DMS114 treated with DMSO at 0.1 percent for 48 hours (cell line): ENCODE measurements around the gene HCFC1R1.
"Not testable (repeated sequence)": the region's sequence is repeated elsewhere in the genome, so short reads cannot be mapped to it uniquely, and the experiment has no call there.

Experiments used
- DNase-seq: peaks from one replicate; lab custom pipeline; 2025; ENCODE audit not compliant: unreplicated experiment; lab: John Stamatoyannopoulos, UW

The HCFC1R1 gene

GRCh38 chr16:3023669-3024478, at the start of gene HCFC1R1, which contains the start of gene THOC6:
Gene HCFC1R1, minus strand, starts transcription at chr16:3023942. Its CDS starts 1 bp downstream, at chr16:3023941.
Gene THOC6, plus strand, starts transcription at chr16:3024035. Its CDS starts 292 bp downstream, at chr16:3024327.
- DNase-seq: peak; percentile 92

GRCh38 chr16:3073448-3073847, 49.7 kb upstream of the HCFC1R1 start:
- DNase-seq: no peak

GRCh38 chr16:3072576-3073263, 49.0 kb upstream of the HCFC1R1 start:
- not testable (repeated sequence) for DNase-seq

GRCh38 chr16:3072148-3072547, 48.4 kb upstream of the HCFC1R1 start:
- DNase-seq: not testable (repeated sequence)

GRCh38 chr16:3071655-3072054, 47.9 kb upstream of the HCFC1R1 start:
- DNase-seq: no peak

- no peak for DNase-seq
Measured at GRCh38 chr16:3070608-3071111, 46.9 kb upstream of the HCFC1R1 start.

GRCh38 chr16:3069146-3069545, 45.4 kb upstream of the HCFC1R1 start:
- not testable (repeated sequence) for DNase-seq

- no peak for DNase-seq
Measured at GRCh38 chr16:3068487-3068886, 44.7 kb upstream of the HCFC1R1 start.

GRCh38 chr16:3066440-3066748, 42.7 kb upstream of the HCFC1R1 start:
- no peak for DNase-seq

GRCh38 chr16:3065742-3066439, 42.1 kb upstream of the HCFC1R1 start:
- DNase-seq: no peak

- no peak for DNase-seq
Measured at GRCh38 chr16:3065069-3065741, 41.5 kb upstream of the HCFC1R1 start, which contains the start of gene IL32. Gene IL32, plus strand, starts transcription at chr16:3065640. Its CDS starts 172 bp downstream, at chr16:3065812.

GRCh38 chr16:3063625-3064386, 40.1 kb upstream of the HCFC1R1 start:
- no peak for DNase-seq

- DNase-seq: no peak
Measured at GRCh38 chr16:3062553-3062952, 38.8 kb upstream of the HCFC1R1 start.

- DNase-seq: no peak
Measured at GRCh38 chr16:3060339-3061127, 36.8 kb upstream of the HCFC1R1 start.

GRCh38 chr16:3059723-3060242, 36.0 kb upstream of the HCFC1R1 start:
- DNase-seq: no peak

- peak; percentile 26 for DNase-seq
Measured at GRCh38 chr16:3059041-3059722, 35.4 kb upstream of the HCFC1R1 start.

- DNase-seq: no peak
Measured at GRCh38 chr16:3058139-3059030, 34.6 kb upstream of the HCFC1R1 start.
